HG03060 (cell line): ENCODE data around the gene AQP11.

Experiments
- ATAC-seq: cut with Tn5 transposase; IDR thresholded peaks from one replicate; pipeline ENCODE4 v1.9.1; 2021; ENCODE audit warnings: low read depth, moderate number of reproducible peaks; ENCODE audit not compliant: unreplicated experiment

AQP11 gene

GRCh38 chr11:77654770-77655434 lies 65.1 kb downstream of the AQP11 start:
- no peak for ATAC-seq

GRCh38 chr11:77656362-77656761 lies 66.6 kb downstream of the AQP11 start:
- ATAC-seq: no peak

- no peak for ATAC-seq
These were observed 68.7 kb downstream of the AQP11 start for GRCh38 chr11:77658213-77659013.
